ENCODE results near the gene LRRK1.

LRRK1 gene

DNA sequence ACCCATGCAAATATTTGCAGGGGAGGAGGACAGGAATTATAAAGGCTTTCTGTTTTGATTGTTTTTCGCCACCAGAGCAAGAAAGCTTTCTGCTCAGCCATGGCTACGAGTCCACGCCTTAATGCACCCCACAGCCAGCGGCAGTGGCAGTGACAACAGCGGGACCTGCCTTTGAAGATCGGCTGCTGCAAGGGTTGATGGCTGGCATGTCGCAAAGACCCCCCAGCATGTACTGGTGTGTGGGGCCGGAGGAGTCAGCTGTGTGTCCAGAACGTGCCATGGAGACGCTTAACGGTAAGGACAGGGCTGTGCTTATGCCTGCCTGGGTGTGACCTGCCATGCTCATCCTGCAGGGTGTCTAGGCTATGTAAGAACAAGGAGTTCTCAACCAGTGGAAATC lies 5.3 kb downstream of the LRRK1 start:
- H3K36me3 ChIP-seq (ENCODE audit: insufficient read depth, low read length) = no peaks in the 10 kb centered on the region
- no peak for DNase-seq (ENCODE audit: low read depth, low spot score)

GRCh38 chr15:100925480-100925879 lies 6.3 kb downstream of the LRRK1 start:
- no peak overlapping the region for H3K9ac ChIP-seq (ENCODE audit: insufficient read length)
- no peak overlapping the region for H3K27ac ChIP-seq
- no peak for DNase-seq (ENCODE audit: low read depth, low spot score)
- TF ChIP-seq FOXP2 (optimal IDR thresholded peaks at IDR 0.05; ENCODE audit: control extremely low read depth, extremely low read length, insufficient read depth) (no peak), POLR2AphosphoS5 (IDR thresholded peaks at IDR 0.05; ENCODE audit: borderline replicate concordance, low read depth, low read length) (no peak), EZH2 (IDR thresholded peaks at IDR 0.05) (no peak)
- H3K36me3 ChIP-seq (ENCODE audit: insufficient read depth, low read length) = no peaks in the 10 kb centered on the region
- no peaks in the 10 kb centered on the region for H3K9me3 ChIP-seq (ENCODE audit: low read depth, low read length)
- no peak overlapping the region for H3K4me3 ChIP-seq

More for the DNA sequence above, 5.3 kb downstream of the LRRK1 start:
- Histone ChIP-seq H3K4me3 (no peak overlapping the region), H3K9ac (ENCODE audit: insufficient read length) (no peak overlapping the region), H3K27ac (no peak overlapping the region), H3K9me3 (ENCODE audit: low read depth, low read length) (no peaks in the 10 kb centered on the region)
- TF ChIP-seq EZH2 (IDR thresholded peaks at IDR 0.05) (no peak), POLR2AphosphoS5 (IDR thresholded peaks at IDR 0.05; ENCODE audit: borderline replicate concordance, low read depth, low read length) (no peak), FOXP2 (optimal IDR thresholded peaks at IDR 0.05; ENCODE audit: control extremely low read depth, extremely low read length, insufficient read depth) (no peak)

DNA sequence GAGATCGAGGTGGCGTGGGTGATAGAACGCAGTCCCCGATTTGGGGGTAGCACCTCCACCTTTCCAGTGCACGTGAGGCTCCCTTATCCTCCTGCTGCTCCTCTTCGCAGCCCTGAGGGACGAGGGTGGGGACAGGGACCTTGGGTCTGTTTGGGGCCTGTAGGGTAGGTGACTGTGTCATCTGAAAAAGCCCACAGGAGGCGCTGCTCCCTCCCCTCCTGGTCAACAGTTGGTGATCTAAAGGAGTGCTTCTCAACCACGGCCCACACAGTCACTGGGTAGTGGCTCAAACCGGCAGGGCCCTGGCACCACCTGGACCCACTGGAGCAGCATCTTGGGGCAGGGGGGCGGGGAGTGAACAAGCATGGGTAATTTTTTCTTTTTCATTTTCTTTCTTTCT lies 7.1 kb downstream of the LRRK1 start:
- H3K36me3 ChIP-seq (ENCODE audit: insufficient read depth, low read length) = no peaks in the 10 kb centered on the region
- H3K27ac ChIP-seq = no peak overlapping the region
- H3K9me3 ChIP-seq (ENCODE audit: low read depth, low read length) = no peaks in the 10 kb centered on the region
- DNase-seq (ENCODE audit: low read depth, low spot score) = no peak
- no peak for TF ChIP-seq FOXP2 (optimal IDR thresholded peaks at IDR 0.05; ENCODE audit: control extremely low read depth, extremely low read length, insufficient read depth)
- TF ChIP-seq POLR2AphosphoS5 (IDR thresholded peaks at IDR 0.05; ENCODE audit: borderline replicate concordance, low read depth, low read length) = no peak
- no peak for TF ChIP-seq EZH2 (IDR thresholded peaks at IDR 0.05)
- H3K4me3 ChIP-seq = no peak overlapping the region
- no peak overlapping the region for H3K9ac ChIP-seq (ENCODE audit: insufficient read length)

DNA sequence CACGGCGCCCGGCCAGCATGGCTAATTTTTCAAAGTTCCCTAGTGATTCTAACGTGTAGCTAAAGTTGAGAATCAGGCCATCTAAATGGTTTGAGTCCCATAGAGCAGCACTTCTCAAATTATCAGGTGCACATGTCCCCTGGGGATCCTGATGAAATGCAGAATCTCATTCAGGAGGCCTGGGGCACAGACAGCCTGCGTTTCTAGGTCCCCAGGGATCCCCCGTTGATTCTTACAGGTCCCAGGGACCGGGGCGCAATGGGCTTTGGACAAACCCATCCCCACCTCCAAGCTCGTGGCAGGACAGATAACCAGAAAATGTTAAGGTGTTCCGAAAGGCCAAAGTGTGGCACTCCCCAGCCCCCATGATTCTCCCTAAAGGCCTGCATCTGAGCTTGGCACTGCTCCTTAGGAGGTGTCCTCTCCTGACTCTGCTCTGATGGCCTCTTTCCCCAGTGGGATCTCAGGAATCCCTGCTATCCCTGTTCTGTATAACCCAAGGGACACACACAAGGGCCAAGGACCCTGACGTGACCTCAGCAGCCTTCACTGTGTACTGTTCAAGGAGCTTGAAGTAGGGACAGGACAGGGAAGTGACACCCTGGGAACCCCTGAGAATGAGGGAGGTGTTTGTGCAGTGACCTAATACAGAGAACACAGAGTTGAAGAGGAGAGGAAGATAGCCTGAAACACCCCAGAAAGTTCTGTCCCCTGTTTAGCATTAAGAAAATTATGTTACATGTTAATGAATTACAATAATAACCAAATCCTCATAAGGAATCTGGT lies 8.0 kb downstream of the LRRK1 start:
- TF ChIP-seq POLR2AphosphoS5 (IDR thresholded peaks at IDR 0.05; ENCODE audit: borderline replicate concordance, low read depth, low read length) (no peak), EZH2 (IDR thresholded peaks at IDR 0.05) (no peak), FOXP2 (optimal IDR thresholded peaks at IDR 0.05; ENCODE audit: control extremely low read depth, extremely low read length, insufficient read depth) (no peak)
- no peaks in the 10 kb centered on the region for H3K36me3 ChIP-seq (ENCODE audit: insufficient read depth, low read length)
- no peak overlapping the region for H3K27ac ChIP-seq

DNA sequence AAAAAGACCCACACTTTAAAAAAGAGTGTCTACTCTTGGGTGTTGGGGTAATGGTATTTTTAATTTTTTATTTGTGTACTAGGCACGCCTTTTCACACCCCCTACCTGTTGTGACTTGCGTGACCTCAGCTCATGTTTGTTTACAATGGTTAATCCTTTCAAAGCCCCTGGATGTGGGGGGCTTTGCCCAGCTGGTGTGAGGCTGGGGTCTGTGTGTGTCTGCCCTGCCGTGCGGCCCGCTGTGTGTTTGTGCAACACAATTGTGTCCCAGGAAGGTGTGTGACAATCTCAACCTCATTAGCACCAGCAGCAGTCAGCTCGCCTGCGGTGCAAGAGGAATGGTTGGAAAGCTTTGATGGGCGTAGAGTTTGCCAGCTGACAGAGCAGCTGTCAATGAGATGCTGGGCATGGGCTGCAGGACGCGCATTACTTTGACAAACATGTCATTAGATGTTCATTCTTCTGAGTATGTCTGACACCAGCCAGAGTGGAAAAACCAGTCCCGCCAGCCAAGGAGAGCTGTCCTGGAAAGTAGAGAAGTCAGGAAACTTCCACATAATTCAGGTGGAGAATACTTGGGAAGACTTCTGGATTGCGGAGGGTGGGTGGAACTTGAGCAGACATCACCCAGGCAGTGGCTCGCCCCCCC lies 9.6 kb downstream of the LRRK1 start:
- no peak for DNase-seq (ENCODE audit: low read depth, low spot score)
- Histone ChIP-seq H3K27ac (no peak overlapping the region), H3K9me3 (ENCODE audit: low read depth, low read length) (no peaks in the 10 kb centered on the region), H3K9ac (ENCODE audit: insufficient read length) (no peak overlapping the region), H3K36me3 (ENCODE audit: insufficient read depth, low read length) (no peaks in the 10 kb centered on the region), H3K4me3 (no peak overlapping the region)
- no peak for TF ChIP-seq EZH2 (IDR thresholded peaks at IDR 0.05)
- no peak for TF ChIP-seq FOXP2 (optimal IDR thresholded peaks at IDR 0.05; ENCODE audit: control extremely low read depth, extremely low read length, insufficient read depth)

More for the DNA sequence above, 8.0 kb downstream of the LRRK1 start:
- no peaks in the 10 kb centered on the region for H3K9me3 ChIP-seq (ENCODE audit: low read depth, low read length)
- no peak overlapping the region for H3K4me3 ChIP-seq
- DNase-seq (ENCODE audit: low read depth, low spot score) = no peak
- H3K9ac ChIP-seq (ENCODE audit: insufficient read length) = no peak overlapping the region

GRCh38 chr15:100929641-100930042 lies 10.5 kb downstream of the LRRK1 start:
- H3K4me3 ChIP-seq = no peak overlapping the region
- no peak for TF ChIP-seq POLR2AphosphoS5 (IDR thresholded peaks at IDR 0.05; ENCODE audit: borderline replicate concordance, low read depth, low read length)
- no peak for TF ChIP-seq FOXP2 (optimal IDR thresholded peaks at IDR 0.05; ENCODE audit: control extremely low read depth, extremely low read length, insufficient read depth)
- TF ChIP-seq EZH2 (IDR thresholded peaks at IDR 0.05) = no peak
- H3K9me3 ChIP-seq (ENCODE audit: low read depth, low read length) = no peaks in the 10 kb centered on the region
- H3K36me3 ChIP-seq (ENCODE audit: insufficient read depth, low read length) = no peaks in the 10 kb centered on the region
- no peak overlapping the region for H3K9ac ChIP-seq (ENCODE audit: insufficient read length)
- no peak overlapping the region for H3K27ac ChIP-seq
- DNase-seq (ENCODE audit: low read depth, low spot score) = no peak

GRCh38 chr15:100930306-100930848 lies 11.2 kb downstream of the LRRK1 start:
- TF ChIP-seq POLR2AphosphoS5 (IDR thresholded peaks at IDR 0.05; ENCODE audit: borderline replicate concordance, low read depth, low read length) (no peak), EZH2 (IDR thresholded peaks at IDR 0.05) (no peak), FOXP2 (optimal IDR thresholded peaks at IDR 0.05; ENCODE audit: control extremely low read depth, extremely low read length, insufficient read depth) (no peak)
- H3K9me3 ChIP-seq (ENCODE audit: low read depth, low read length) = no peaks in the 10 kb centered on the region
- H3K36me3 ChIP-seq (ENCODE audit: insufficient read depth, low read length) = no peaks in the 10 kb centered on the region
- no peak overlapping the region for H3K9ac ChIP-seq (ENCODE audit: insufficient read length)
- no peak overlapping the region for H3K4me3 ChIP-seq
- DNase-seq (ENCODE audit: low read depth, low spot score) = no peak
- no peak overlapping the region for H3K27ac ChIP-seq

GRCh38 chr15:100931143-100931890 lies 12.2 kb downstream of the LRRK1 start:
- Histone ChIP-seq H3K36me3 (ENCODE audit: insufficient read depth, low read length) (no peaks in the 10 kb centered on the region), H3K27ac (no peak overlapping the region), H3K9ac (ENCODE audit: insufficient read length) (no peak overlapping the region), H3K4me3 (no peak overlapping the region), H3K9me3 (ENCODE audit: low read depth, low read length) (no peaks in the 10 kb centered on the region)
- no peak for DNase-seq (ENCODE audit: low read depth, low spot score)
- TF ChIP-seq POLR2AphosphoS5 (IDR thresholded peaks at IDR 0.05; ENCODE audit: borderline replicate concordance, low read depth, low read length) (no peak), EZH2 (IDR thresholded peaks at IDR 0.05) (no peak), FOXP2 (optimal IDR thresholded peaks at IDR 0.05; ENCODE audit: control extremely low read depth, extremely low read length, insufficient read depth) (no peak)

Data from SK-N-MC (cell line).